ENCODE measurements around the gene NAGLU. TPM values are rescaled to one million over a fixed set of nuclear protein-coding genes. Genes with fewer than 3 reads are reported as not detected.

NAGLU gene
- total and polyA plus RNA-seq, 2 of the 13 experiments (the other 11 are each of a cell fraction or from before 2014, with no cell fraction given), result 28.2 to 40.1 TPM

- TF ChIP-seq ZNF280D (CRISPR knock-in tag; IDR thresholded peaks at IDR 0.05) (0 out of 2 replicates have a peak, but pooled peaks have one; percentile 10), FOXM1 (CRISPR knock-in tag; IDR thresholded peaks at IDR 0.05) (no peak), MIER2 (CRISPR knock-in tag; IDR thresholded peaks at IDR 0.05) (peak; percentile 66; the same call in 1 of the 2 replicates), ZNF333 (CRISPR knock-in tag; IDR thresholded peaks at IDR 0.05; ENCODE audit: borderline replicate concordance) (no peak; the same call in 1 of the 2 replicates), ARID3A (IDR thresholded peaks at IDR 0.05; ENCODE audit: low read depth, low read length) (no peak), AFF4 (CRISPR knock-in tag; IDR thresholded peaks at IDR 0.05) (no peak; the same call in 1 of the 2 replicates), KAT8 (CRISPR knock-in tag; IDR thresholded peaks at IDR 0.05) (peak; percentile 79), SYNCRIP (IDR thresholded peaks at IDR 0.05; ENCODE audit: insufficient read depth, low read depth, low read length) (no peak), STAT5B (CRISPR knock-in tag; IDR thresholded peaks at IDR 0.05) (peak; percentile 89), ARNT (IDR thresholded peaks at IDR 0.05) (no peak), BATF2 (CRISPR knock-in tag; IDR thresholded peaks at IDR 0.05) (peak; percentile 23; the same call in 1 of the 2 replicates), TFE3 (CRISPR knock-in tag; IDR thresholded peaks at IDR 0.05) (peak; percentile 62), DRAP1 (CRISPR knock-in tag; IDR thresholded peaks at IDR 0.05) (peak; percentile 83), HDAC6 (IDR thresholded peaks at IDR 0.05; ENCODE audit: low read depth, low read length) (no peak)
Measured at GRCh38 chr17:42536372-42537155, 523 bp downstream of the NAGLU start (continued).

All from HepG2 (cell line).